HepG2 (cell line): Measurements from ENCODE around the gene GH2. TPM values are rescaled to one million over a fixed set of nuclear protein-coding genes. Genes with fewer than 3 reads are reported as not detected.
A peak's percentile ranks its signal among the peaks of the same experiment; 100 is the strongest.

Experiments used
- CREB1 ChIP-seq, 2 experiments: fragments of 450-650 bp in 1 of 2; IDR thresholded peaks; 2 replicates each; pipeline ENCODE4 v1.6.1; 2016 to 2017; ENCODE audit warnings: control low read depth in 1 of 2, mild to moderate bottlenecking in 1 of 2, missing compliant biosample characterization in 1 of 2, missing genetic modification characterization in 1 of 2
- CSRNP1 ChIP-seq: sonication (generic); formaldehyde crosslinking; IDR thresholded peaks from 2 replicates; pipeline ENCODE4 v1.8.1; 2023; ENCODE audit warnings: mild to moderate bottlenecking, missing genetic modification reagents
- CTCF ChIP-seq: sonication (generic); formaldehyde crosslinking; IDR thresholded peaks from 2 replicates; pipeline ENCODE4 v1.5.0; 2020; ENCODE audit warnings: mild to moderate bottlenecking, missing genetic modification reagents, moderate library complexity
- DNMT3B ChIP-seq: conservative IDR thresholded peaks from 2 replicates; pipeline ENCODE4 v1.6.1; 2016; ENCODE audit warnings: missing biosample characterization, control low read depth
- DR1 ChIP-seq: sonication (generic); formaldehyde crosslinking; IDR thresholded peaks from 2 replicates; pipeline ENCODE4 v1.8.0; 2021; ENCODE audit warnings: mild to moderate bottlenecking, missing genetic modification reagents, inconsistent platforms
- E2F2 ChIP-seq: sonication (generic); formaldehyde crosslinking; IDR thresholded peaks from 2 replicates; pipeline ENCODE4 v1.4.0; 2020; ENCODE audit warnings: missing genetic modification reagents, borderline replicate concordance
- EEA1 ChIP-seq: sonication (generic); formaldehyde crosslinking; IDR thresholded peaks from 2 replicates; pipeline ENCODE4 v1.5.1; 2020; ENCODE audit warnings: mild to moderate bottlenecking, missing genetic modification reagents, borderline replicate concordance
- KLF15 ChIP-seq: sonication (generic); formaldehyde crosslinking; IDR thresholded peaks from 2 replicates; pipeline ENCODE4 v1.8.1; 2023; ENCODE audit warnings: borderline replicate concordance, mild to moderate bottlenecking, inconsistent platforms, missing genetic modification reagents, mixed read lengths
- MTF1 ChIP-seq: sonication (generic); formaldehyde crosslinking; IDR thresholded peaks from 2 replicates; pipeline ENCODE4 v1.5.0; 2020; ENCODE audit warnings: missing genetic modification reagents
- NAIF1 ChIP-seq: sonication (generic); formaldehyde crosslinking; IDR thresholded peaks from 2 replicates; pipeline ENCODE4 v1.5.0; 2020; ENCODE audit warnings: mild to moderate bottlenecking, missing genetic modification reagents, borderline replicate concordance
- PRDM15 ChIP-seq: sonication (generic); formaldehyde crosslinking; IDR thresholded peaks from 2 replicates; pipeline ENCODE4 v1.4.0; 2020; ENCODE audit warnings: missing genetic modification reagents
- SSRP1 ChIP-seq: IDR thresholded peaks from 2 replicates; pipeline ENCODE4 v1.6.1; 2016; ENCODE audit warnings: control low read depth
- STAG1 ChIP-seq: sonication (generic); formaldehyde crosslinking; IDR thresholded peaks from 2 replicates; pipeline ENCODE4 v1.4.0; 2020; ENCODE audit warnings: missing genetic modification reagents
- TCF12 ChIP-seq, 2 experiments: fragments of 450-650 bp in 1 of 2; sonication (generic) in 1 of 2; formaldehyde crosslinking in 1 of 2; IDR thresholded peaks; 2 replicates each; pipeline versions ENCODE4 v1.6.1 to v1.8.0; 2017 to 2022; ENCODE audit warnings: antibody characterized with exemption in 1 of 2, mild to moderate bottlenecking in 1 of 2, missing genetic modification reagents in 1 of 2, moderate library complexity in 1 of 2
- ZIK1 ChIP-seq: sonication (generic); formaldehyde crosslinking; IDR thresholded peaks from 2 replicates; pipeline ENCODE4 v1.5.0; 2020; ENCODE audit warnings: mild to moderate bottlenecking, low read depth, missing genetic modification reagents, borderline replicate concordance
- ZNF160 ChIP-seq: sonication (generic); formaldehyde crosslinking; IDR thresholded peaks from 2 replicates; pipeline ENCODE4 v1.8.0; 2022; ENCODE audit warnings: mild to moderate bottlenecking, inconsistent platforms, missing genetic modification reagents
- ZNF501 ChIP-seq: sonication (generic); formaldehyde crosslinking; IDR thresholded peaks from 2 replicates; pipeline ENCODE4 v1.5.1; 2020; ENCODE audit warnings: mild to moderate bottlenecking, moderate library complexity, missing genetic modification reagents
- ZNF639 ChIP-seq: conservative IDR thresholded peaks from 2 replicates; pipeline ENCODE4 v1.6.1; 2018; ENCODE audit warnings: missing genetic modification reagents
- ZNF775 ChIP-seq: sonication (generic); formaldehyde crosslinking; IDR thresholded peaks from 2 replicates; pipeline ENCODE4 v1.4.0; 2020; ENCODE audit warnings: missing genetic modification reagents, mild to moderate bottlenecking, moderate library complexity, borderline replicate concordance
- ZSCAN9 ChIP-seq: IDR thresholded peaks from 2 replicates; pipeline ENCODE4 v1.6.1; 2016; ENCODE audit warnings: borderline replicate concordance
- polyA plus RNA-seq, 8 experiments: library from polyadenylated mRNA; depleted of rRNA in 3 of 8; stranded (reverse) in 7 of 8; unstranded in 1 of 8; fragments of >200 nt; fragmentation: Illumina TruSeq in 4 of 8; extraction: Trizol in 4 of 8; gene quantifications; 2 replicates each; pipeline versions ENCODE4 v1.2.1 to v1.2.3, GENCODE V29; 2011 to 2016; ENCODE audit warnings: low read depth in 4 of 8, missing spikeins in 1 of 8, mixed read lengths in 1 of 8; ENCODE audit not compliant: insufficient read depth in 1 of 8
- total RNA-seq, 5 experiments: library from RNA; depleted of rRNA; stranded (reverse); fragments of >200 nt; fragmentation: Illumina TruSeq; extraction: Trizol; gene quantifications; 2 replicates each; pipeline ENCODE4 v1.2.3, GENCODE V29; 2016; ENCODE audit warnings: low read depth in 1 of 5

GH2 gene
- total and polyA plus RNA-seq, 2 of the 13 experiments (the other 11 are each of a cell fraction or from before 2014, with no cell fraction given), result not detected

- TF ChIP-seq TCF12 (IDR thresholded peaks at IDR 0.05), result no peak
- TF ChIP-seq TCF12 (CRISPR knock-in tag; IDR thresholded peaks at IDR 0.05), result no peak
- TF ChIP-seq ZNF160 (CRISPR knock-in tag), result no peak
- no peak for TF ChIP-seq EEA1 (CRISPR knock-in tag)
- peak; percentile 60; the same call in 1 of the 2 replicates for TF ChIP-seq PRDM15 (CRISPR knock-in tag)
- TF ChIP-seq NAIF1 (CRISPR knock-in tag), result no peak
- no peak for TF ChIP-seq ZSCAN9
- TF ChIP-seq CREB1 (IDR thresholded peaks at IDR 0.05), result no peak
- no peak for TF ChIP-seq CREB1 (CRISPR knock-in tag; IDR thresholded peaks at IDR 0.05)
- no peak for TF ChIP-seq KLF15 (CRISPR knock-in tag)
- no peak for TF ChIP-seq ZIK1 (CRISPR knock-in tag)
- TF ChIP-seq MTF1 (CRISPR knock-in tag), result no peak
- TF ChIP-seq ZNF501 (CRISPR knock-in tag), result no peak
- no peak for TF ChIP-seq E2F2
- TF ChIP-seq CTCF (CRISPR knock-in tag), result peak; percentile 49
- TF ChIP-seq DNMT3B (CRISPR knock-in tag), result no peak
- no peak for TF ChIP-seq ZNF775 (CRISPR knock-in tag)
- TF ChIP-seq DR1 (CRISPR knock-in tag), result no peak
- TF ChIP-seq ZNF639, result no peak
- TF ChIP-seq SSRP1 (CRISPR knock-in tag), result no peak
- no peak for TF ChIP-seq CSRNP1 (CRISPR knock-in tag)
- peak; percentile 34 for TF ChIP-seq STAG1 (CRISPR knock-in tag)
- TF ChIP-seq, all 625 proteins: peak for 4
These were observed 36.6 kb upstream of the GH2 start (continued) for GRCh38 chr17:63918305-63918704.
